Measurements from ENCODE around the gene CHRNA1. TPM values are rescaled to one million over a fixed set of nuclear protein-coding genes. Genes with fewer than 3 reads are reported as not detected.

Gene CHRNA1
- total RNA-seq, 1 experiment from 2014 or later: not detected

GRCh38 chr2:174762464-174762863 is 1.8 kb downstream of the CHRNA1 start (continued):
- TF ChIP-seq TCF7L2 (IDR thresholded peaks at IDR 0.05; ENCODE audit: borderline replicate concordance, extremely low read depth, insufficient read depth, insufficient read length) (no peak), EZH2 (IDR thresholded peaks at IDR 0.05) (no peak), EGR1 (IDR thresholded peaks at IDR 0.05; ENCODE audit: low read depth) (no peak), YY1 (IDR thresholded peaks at IDR 0.05; ENCODE audit: extremely low read depth, insufficient replicate concordance, low read depth, low read length) (no peak), ZFX (IDR thresholded peaks at IDR 0.05) (no peak), CTCF (IDR thresholded peaks at IDR 0.05 in 2 of 3, conservative IDR thresholded peaks at IDR 0.05 in 1 of 3; ENCODE audit: borderline replicate concordance in 1 of 3, insufficient read depth in 1 of 3, low read depth in 2 of 3, low read length in 2 of 3) (no peak), ZNF274 (IDR thresholded peaks at IDR 0.05; ENCODE audit: low read depth, low read length) (no peak)

GRCh38 chr2:174761837-174762236 is 2.4 kb downstream of the CHRNA1 start:
- H3K9me3 ChIP-seq (ENCODE audit: control insufficient read depth in 1 of 2, insufficient read depth in 1 of 2, low read depth in 1 of 2, low read length in 2 of 2): no peaks in the 10 kb centered on the region
- no peaks in the 10 kb centered on the region for H3K36me3 ChIP-seq (ENCODE audit: control insufficient read depth in 1 of 2, insufficient read depth in 2 of 2, low read length in 2 of 2)
- BruUV-seq (replicated peaks): no TSS peak
- TF ChIP-seq CBX3 (IDR thresholded peaks at IDR 0.05; ENCODE audit: low read depth) (no peak), ELF1 (IDR thresholded peaks at IDR 0.05; ENCODE audit: borderline replicate concordance, low read depth) (no peak), POLR2AphosphoS5 (IDR thresholded peaks at IDR 0.05; ENCODE audit: low read depth, low read length) (no peak), ATF3 (IDR thresholded peaks at IDR 0.05) (no peak), EZH2 (IDR thresholded peaks at IDR 0.05) (no peak)
- no peaks in the 10 kb centered on the region for H4K20me1 ChIP-seq (ENCODE audit: insufficient read depth)
- ChIA-PET RAD21 (ENCODE audit: low non-redundant PET in 1 of 2, low total read pairs in 2 of 2, uncharacterized antibody in 2 of 2, unreplicated experiment in 2 of 2) (interaction anchor here in 1 of 2 experiments (0.7 kb wide), 1 partner anchor 62 kb away, joined by 3 read pairs; no protein-coding TSS in a partner anchor), POLR2A (no interaction called here), CTCF (interaction anchor here (1.3 to 4.4 kb wide), 3 partner anchors 9 to 13 kb away, joined by 3 to 18 read pairs (median 4); no protein-coding TSS in a partner anchor)
- no peaks in the 10 kb centered on the region for H3K9me2 ChIP-seq (ENCODE audit: insufficient read depth)
- no peak overlapping the region for H3K4me3 ChIP-seq (replicated peaks in 1 of 2; ENCODE audit: low read depth in 1 of 2, low read length in 2 of 2)
- H3K9ac ChIP-seq (ENCODE audit: low read length): no peak overlapping the region
- no peaks in the 10 kb centered on the region for H3K27me3 ChIP-seq (ENCODE audit: insufficient read depth, low read length)
- H3K79me2 ChIP-seq (ENCODE audit: insufficient read depth, low read length): no peaks in the 10 kb centered on the region
- H3K4me2 ChIP-seq (ENCODE audit: low read length): no peak overlapping the region
- no peak for ATAC-seq
- no peak overlapping the region for H2AFZ ChIP-seq (ENCODE audit: low read depth, low read length, poor library complexity, severe bottlenecking)
- intact Hi-C loops (cut with micrococcal nuclease): no loop called here
- H3K27ac ChIP-seq (ENCODE audit: low read depth, low read length): no peak overlapping the region
- no peaks in the 10 kb centered on the region for H3K4me1 ChIP-seq (ENCODE audit: control insufficient read depth in 1 of 2, insufficient read depth in 2 of 2, low read length in 2 of 2)
- no peak for DNase-seq (ENCODE audit: low read depth, low spot score)
